Cardiac septum (tissue), 1 donor: ENCODE measurements around the gene HEPHL1. TPM values are rescaled to one million over a fixed set of nuclear protein-coding genes. Genes with fewer than 3 reads are reported as not detected.
"Not testable (repeated sequence)": the region's sequence is repeated elsewhere in the genome, so short reads cannot be mapped to it uniquely, and the experiment has no call there.

Experiments
- DNase-seq: peaks from one replicate; pipeline ENCODE4 v3.0.0-alpha.2; 2020; ENCODE audit warnings: low spot score
- intact Hi-C: fragments of 100-400 bp; cut with DNase I; formaldehyde crosslinking; loops from one replicate; pipeline ENCODE4 v1.14.0; 2022
- total RNA-seq: library from RNA; stranded (reverse); fragmentation: NEBNext Ultra II Directional; extraction: Animal tissue kit (Norgen Biotek cat#: 25700); gene quantifications from one replicate; pipeline ENCODE4 v1.2.1, GENCODE V29; 2021
- donor health status: DM: no; HTN: no; CAD: no.

HEPHL1 gene
- total RNA-seq, 1 donor from 2014 or later: not detected

GRCh38 chr11:94068764-94069163 lies 47.6 kb downstream of the HEPHL1 start:
- intact Hi-C loops: no loop called here
- DNase-seq: no peak

- no peak for DNase-seq
- intact Hi-C loops: no loop called here
These were observed 56.6 kb downstream of the HEPHL1 start for GRCh38 chr11:94077552-94078293.

- intact Hi-C loops: no loop called here
- no peak for DNase-seq
These were observed 63.0 kb downstream of the HEPHL1 start for GRCh38 chr11:94084164-94084563.

GRCh38 chr11:94088906-94089305 lies 67.8 kb downstream of the HEPHL1 start:
- no peak for DNase-seq
- intact Hi-C loops: no loop called here

- intact Hi-C loops: no loop called here
- no peak for DNase-seq
These were observed 68.2 kb downstream of the HEPHL1 start for GRCh38 chr11:94089341-94089740.

- intact Hi-C loops: no loop called here
- no peak for DNase-seq
These were observed 69.2 kb downstream of the HEPHL1 start for GRCh38 chr11:94090401-94090800.

- DNase-seq: no peak
- intact Hi-C loops: no loop called here
These were observed 69.9 kb downstream of the HEPHL1 start for GRCh38 chr11:94091091-94091490.

- no peak for DNase-seq
- intact Hi-C loops: no loop called here
These were observed 79.1 kb downstream of the HEPHL1 start for GRCh38 chr11:94100253-94100652.

GRCh38 chr11:94103471-94103870 lies 82.3 kb downstream of the HEPHL1 start:
- no peak for DNase-seq
- intact Hi-C loops: no loop called here

- intact Hi-C loops: no loop called here
- no peak for DNase-seq
These were observed 83.6 kb downstream of the HEPHL1 start for GRCh38 chr11:94104734-94105133.

- DNase-seq: no peak
- intact Hi-C loops: no loop called here
These were observed 85.6 kb downstream of the HEPHL1 start for GRCh38 chr11:94106716-94107115.

GRCh38 chr11:94107363-94107762 lies 86.2 kb downstream of the HEPHL1 start:
- intact Hi-C loops: no loop called here
- DNase-seq: no peak

GRCh38 chr11:94111241-94111640 lies 90.1 kb downstream of the HEPHL1 start:
- intact Hi-C loops: no loop called here
- DNase-seq: no peak

- DNase-seq: no peak
- intact Hi-C loops: no loop called here
These were observed 90.5 kb downstream of the HEPHL1 start for GRCh38 chr11:94111660-94112059.

- no peak for DNase-seq
- intact Hi-C loops: no loop called here
These were observed 91.2 kb downstream of the HEPHL1 start for GRCh38 chr11:94112206-94112953.

- DNase-seq: no peak
- intact Hi-C loops: no loop called here
These were observed 96.0 kb downstream of the HEPHL1 start for GRCh38 chr11:94117197-94117574.

GRCh38 chr11:94117871-94118270 lies 96.7 kb downstream of the HEPHL1 start:
- DNase-seq: no peak
- intact Hi-C loops: no loop called here

- intact Hi-C loops: loop anchor here (10.0 kb wide), 1 partner anchor 55 kb away; no protein-coding TSS in a partner anchor
- not testable (repeated sequence) for DNase-seq
These were observed 98.5 kb downstream of the HEPHL1 start for GRCh38 chr11:94119676-94120075.

- not testable (repeated sequence) for DNase-seq
- intact Hi-C loops: loop anchor here (10.0 kb wide), 1 partner anchor 54 kb away; no protein-coding TSS in a partner anchor
These were observed 99.4 kb downstream of the HEPHL1 start for GRCh38 chr11:94120516-94120915.

GRCh38 chr11:94120946-94121345 lies 99.8 kb downstream of the HEPHL1 start:
- intact Hi-C loops: loop anchor here (10.0 kb wide), 1 partner anchor 54 kb away; no protein-coding TSS in a partner anchor
- no peak for DNase-seq
